ENCODE results near the gene SH3PXD2A.

DNA sequence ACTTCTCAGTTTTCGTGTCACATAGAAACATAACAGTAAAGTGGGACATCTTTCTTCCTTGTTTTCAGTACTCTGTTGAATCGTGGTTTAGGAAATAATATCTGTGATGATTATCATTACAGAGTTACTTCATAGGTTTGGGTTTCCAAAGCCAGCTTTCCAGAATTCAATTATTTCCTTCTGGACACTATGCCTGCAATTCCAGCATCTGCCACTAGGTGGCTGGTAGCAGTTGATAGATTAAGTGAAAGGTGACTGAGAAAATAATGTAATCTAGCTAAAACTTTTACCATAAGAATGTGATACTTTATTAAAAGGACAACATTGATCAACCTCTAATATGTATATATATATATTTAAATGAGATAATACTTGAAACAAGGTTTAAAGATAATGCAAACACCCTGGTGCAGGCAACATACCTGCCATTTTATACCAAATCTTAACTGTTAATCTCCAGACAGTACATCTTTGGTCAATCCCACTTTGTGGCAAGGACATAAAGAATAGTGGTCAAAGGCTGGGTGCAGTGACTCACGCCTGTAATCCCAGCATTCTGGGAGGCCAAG is 102.6 kb downstream of the SH3PXD2A start:
- no peak for TF ChIP-seq POLR2A (IDR thresholded peaks at IDR 0.05)
- TF ChIP-seq, protein P1, sequence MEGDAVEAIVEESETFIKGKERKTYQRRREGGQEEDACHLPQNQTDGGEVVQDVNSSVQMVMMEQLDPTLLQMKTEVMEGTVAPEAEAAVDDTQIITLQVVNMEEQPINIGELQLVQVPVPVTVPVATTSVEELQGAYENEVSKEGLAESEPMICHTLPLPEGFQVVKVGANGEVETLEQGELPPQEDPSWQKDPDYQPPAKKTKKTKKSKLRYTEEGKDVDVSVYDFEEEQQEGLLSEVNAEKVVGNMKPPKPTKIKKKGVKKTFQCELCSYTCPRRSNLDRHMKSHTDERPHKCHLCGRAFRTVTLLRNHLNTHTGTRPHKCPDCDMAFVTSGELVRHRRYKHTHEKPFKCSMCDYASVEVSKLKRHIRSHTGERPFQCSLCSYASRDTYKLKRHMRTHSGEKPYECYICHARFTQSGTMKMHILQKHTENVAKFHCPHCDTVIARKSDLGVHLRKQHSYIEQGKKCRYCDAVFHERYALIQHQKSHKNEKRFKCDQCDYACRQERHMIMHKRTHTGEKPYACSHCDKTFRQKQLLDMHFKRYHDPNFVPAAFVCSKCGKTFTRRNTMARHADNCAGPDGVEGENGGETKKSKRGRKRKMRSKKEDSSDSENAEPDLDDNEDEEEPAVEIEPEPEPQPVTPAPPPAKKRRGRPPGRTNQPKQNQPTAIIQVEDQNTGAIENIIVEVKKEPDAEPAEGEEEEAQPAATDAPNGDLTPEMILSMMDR (IDR thresholded peaks at IDR 0.05 in 4 of 5, conservative IDR thresholded peaks at IDR 0.05 in 1 of 5), result peak; percentile 58 to 82 (median 60)

All from gastrocnemius medialis (tissue), 4 donors.